K562 treated with DMSO at 1 percent for 4 hours (cell line): ENCODE measurements around the gene APPL2. TPM values are rescaled to one million over a fixed set of nuclear protein-coding genes. Genes with fewer than 3 reads are reported as not detected.

Experiments used
- total RNA-seq: library from RNA; unstranded; fragments of 300-600 nt; gene quantifications from 2 replicates; pipeline ENCODE4 v1.2.3, GENCODE V29; 2022; ENCODE audit not compliant: insufficient read depth

The APPL2 gene, protein sequence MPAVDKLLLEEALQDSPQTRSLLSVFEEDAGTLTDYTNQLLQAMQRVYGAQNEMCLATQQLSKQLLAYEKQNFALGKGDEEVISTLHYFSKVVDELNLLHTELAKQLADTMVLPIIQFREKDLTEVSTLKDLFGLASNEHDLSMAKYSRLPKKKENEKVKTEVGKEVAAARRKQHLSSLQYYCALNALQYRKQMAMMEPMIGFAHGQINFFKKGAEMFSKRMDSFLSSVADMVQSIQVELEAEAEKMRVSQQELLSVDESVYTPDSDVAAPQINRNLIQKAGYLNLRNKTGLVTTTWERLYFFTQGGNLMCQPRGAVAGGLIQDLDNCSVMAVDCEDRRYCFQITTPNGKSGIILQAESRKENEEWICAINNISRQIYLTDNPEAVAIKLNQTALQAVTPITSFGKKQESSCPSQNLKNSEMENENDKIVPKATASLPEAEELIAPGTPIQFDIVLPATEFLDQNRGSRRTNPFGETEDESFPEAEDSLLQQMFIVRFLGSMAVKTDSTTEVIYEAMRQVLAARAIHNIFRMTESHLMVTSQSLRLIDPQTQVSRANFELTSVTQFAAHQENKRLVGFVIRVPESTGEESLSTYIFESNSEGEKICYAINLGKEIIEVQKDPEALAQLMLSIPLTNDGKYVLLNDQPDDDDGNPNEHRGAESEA
- 6.9 and 8.1 TPM in 2 replicates for total RNA-seq

DNA sequence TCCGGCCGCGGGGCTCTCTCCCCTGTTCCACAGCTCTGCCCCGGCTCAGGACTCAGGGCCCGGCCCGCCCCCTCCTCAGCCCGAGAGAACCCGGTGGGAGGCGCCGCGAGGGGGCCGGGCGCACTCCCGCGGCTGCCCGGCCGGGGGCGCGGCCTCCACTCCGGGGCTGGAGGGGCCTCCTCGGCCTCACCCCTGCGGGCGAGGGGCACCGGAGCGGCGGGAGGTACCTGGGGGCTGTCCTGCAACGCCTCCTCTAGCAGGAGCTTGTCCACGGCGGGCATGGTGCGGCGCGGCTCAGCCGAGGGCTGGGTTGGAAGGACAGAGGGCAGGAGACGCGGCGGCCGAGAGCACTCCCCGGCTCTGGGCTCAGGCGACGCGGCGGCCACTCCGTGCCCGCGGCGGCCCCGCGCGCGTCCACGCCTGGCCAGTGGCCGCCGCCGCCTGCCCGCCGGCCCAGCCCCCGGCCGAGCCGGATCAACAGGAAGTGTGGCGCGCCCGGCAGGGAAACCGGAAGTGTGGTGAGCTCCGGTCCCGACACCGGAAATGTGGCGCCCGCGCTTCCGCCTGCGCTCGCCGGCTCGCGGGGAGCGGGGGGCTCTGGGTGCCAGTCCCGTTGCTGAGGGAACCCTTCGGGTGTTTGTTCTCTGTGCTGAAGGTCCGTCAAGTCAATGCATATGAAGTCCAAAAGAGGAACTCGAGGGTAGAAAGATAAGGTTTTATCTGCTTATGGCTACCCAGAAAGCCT lies at the start of gene APPL2:
TSS of gene APPL2 (minus strand) at position 443 of the 745 bp plus-strand sequence. CDS start at position 281, 162 bp downstream.

Other genes starting within 250 kb of the APPL2 start
- 1.8 and 4.4 TPM in 2 replicates for gene NOPCHAP1, start 249.9 kb downstream of the APPL2 start, total RNA-seq
- 10.8 and 13.5 TPM in 2 replicates for gene ALDH1L2, start 151.7 kb downstream of the APPL2 start, total RNA-seq
- gene WASHC4, start 128.4 kb downstream of the APPL2 start, total RNA-seq, result 10.3 and 36.3 TPM in 2 replicates
- not detected in 2 replicates for gene C12orf75, start 94.5 kb upstream of the APPL2 start, total RNA-seq